SK-N-SH treated with all-trans-retinoic acid at 6 μM for 48 hours (cell line): ENCODE data around the gene PDAP1.

Experiments
- ARNTL ChIP-seq: fragments of 450-650 bp; formaldehyde crosslinking; IDR thresholded peaks from 2 replicates; pipeline ENCODE4 v1.5.0; 2020; ENCODE audit warnings: low read depth, mild to moderate bottlenecking, moderate library complexity, borderline replicate concordance
- CSRNP3 ChIP-seq: fragments of 250-450 bp; sonication (Bioruptor Pico); IDR thresholded peaks from 2 replicates; pipeline ENCODE4 v1.5.1; 2021; ENCODE audit warnings: mild to moderate bottlenecking, moderate library complexity
- ESRRG ChIP-seq: fragments of 250-450 bp; sonication (Bioruptor Pico); IDR thresholded peaks from 2 replicates; pipeline ENCODE4 v1.6.1; 2021; ENCODE audit warnings: mild to moderate bottlenecking
- GLIS3 ChIP-seq: fragments of 250-450 bp; sonication (Bioruptor Pico); IDR thresholded peaks from 2 replicates; pipeline ENCODE4 v1.5.0; 2020; ENCODE audit warnings: mild to moderate bottlenecking, moderate library complexity
- OSR1 ChIP-seq: fragments of 250-450 bp; sonication (Bioruptor Pico); IDR thresholded peaks from 2 replicates; pipeline ENCODE4 v1.8.0; 2022; ENCODE audit warnings: moderate library complexity, mild to moderate bottlenecking, inconsistent platforms
- PATZ1 ChIP-seq: fragments of 250-450 bp; sonication (Bioruptor Pico); IDR thresholded peaks from 2 replicates; pipeline ENCODE4 v1.8.0; 2020; ENCODE audit warnings: mild to moderate bottlenecking, moderate library complexity, borderline replicate concordance
- POU6F1 ChIP-seq: fragments of 250-450 bp; sonication (Bioruptor Pico); IDR thresholded peaks from 2 replicates; pipeline ENCODE4 v1.8.0; 2021; ENCODE audit warnings: low read depth, mild to moderate bottlenecking, moderate library complexity, borderline replicate concordance
- RARB ChIP-seq: fragments of 250-450 bp; sonication (Bioruptor Pico); IDR thresholded peaks from 2 replicates; pipeline ENCODE4 v1.8.0; 2021; ENCODE audit warnings: mild to moderate bottlenecking, moderate library complexity
- ZFP3 ChIP-seq: fragments of 250-450 bp; sonication (Bioruptor Pico); IDR thresholded peaks from 2 replicates; pipeline ENCODE4 v1.5.0; 2020; ENCODE audit warnings: mild to moderate bottlenecking, moderate library complexity
- ZFP30 ChIP-seq: fragments of 450-650 bp; formaldehyde crosslinking; IDR thresholded peaks from 2 replicates; pipeline ENCODE4 v1.5.0; 2022; ENCODE audit warnings: mild to moderate bottlenecking, moderate library complexity
- ZNF70 ChIP-seq: fragments of 450-650 bp; formaldehyde crosslinking; IDR thresholded peaks from 2 replicates; pipeline ENCODE4 v1.5.0; 2020; ENCODE audit warnings: mild to moderate bottlenecking, moderate library complexity
- ZNF8 ChIP-seq: fragments of 450-650 bp; formaldehyde crosslinking; IDR thresholded peaks from 2 replicates; pipeline ENCODE4 v1.5.0; 2020; ENCODE audit warnings: mild to moderate bottlenecking, moderate library complexity

- TF ChIP-seq CSRNP3 (CRISPR knock-in tag): no peak
- TF ChIP-seq ESRRG (CRISPR knock-in tag): no peak
- TF ChIP-seq POU6F1: no peak
- TF ChIP-seq OSR1 (CRISPR knock-in tag): no peak
- no peak for TF ChIP-seq ARNTL (CRISPR knock-in tag)
- no peak for TF ChIP-seq ZNF70 (CRISPR knock-in tag)
- no peak for TF ChIP-seq PATZ1
- TF ChIP-seq RARB (CRISPR knock-in tag): no peak
- TF ChIP-seq GLIS3 (CRISPR knock-in tag): no peak
- no peak for TF ChIP-seq ZNF8 (CRISPR knock-in tag)
- TF ChIP-seq ZFP30 (CRISPR knock-in tag): no peak
- TF ChIP-seq ZFP3 (CRISPR knock-in tag): no peak
These were observed 1.4 kb upstream of the PDAP1 start for GRCh38 chr7:99409806-99410205.
